GM12864 (cell line): ENCODE data around the gene DACH1.

Experiments used
- DNase-seq: peaks from one replicate; pipeline ENCODE4 v3.0.0-alpha.2; 2011; ENCODE audit warnings: low read depth
- H3K4me3 ChIP-seq: 2 replicates; pipeline ENCODE4 v1.5.1; 2011; ENCODE audit warnings: mild to moderate bottlenecking, low read depth, low read length, control low read depth
- TF ChIP-seq, protein P1 (sequence below): IDR thresholded peaks from 2 replicates; pipeline ENCODE4 v1.5.1; 2011; ENCODE audit warnings: low read depth, mild to moderate bottlenecking, moderate library complexity, low read length, control low read depth, inconsistent platforms; ENCODE audit errors: missing control alignments

The DACH1 gene

DNA sequence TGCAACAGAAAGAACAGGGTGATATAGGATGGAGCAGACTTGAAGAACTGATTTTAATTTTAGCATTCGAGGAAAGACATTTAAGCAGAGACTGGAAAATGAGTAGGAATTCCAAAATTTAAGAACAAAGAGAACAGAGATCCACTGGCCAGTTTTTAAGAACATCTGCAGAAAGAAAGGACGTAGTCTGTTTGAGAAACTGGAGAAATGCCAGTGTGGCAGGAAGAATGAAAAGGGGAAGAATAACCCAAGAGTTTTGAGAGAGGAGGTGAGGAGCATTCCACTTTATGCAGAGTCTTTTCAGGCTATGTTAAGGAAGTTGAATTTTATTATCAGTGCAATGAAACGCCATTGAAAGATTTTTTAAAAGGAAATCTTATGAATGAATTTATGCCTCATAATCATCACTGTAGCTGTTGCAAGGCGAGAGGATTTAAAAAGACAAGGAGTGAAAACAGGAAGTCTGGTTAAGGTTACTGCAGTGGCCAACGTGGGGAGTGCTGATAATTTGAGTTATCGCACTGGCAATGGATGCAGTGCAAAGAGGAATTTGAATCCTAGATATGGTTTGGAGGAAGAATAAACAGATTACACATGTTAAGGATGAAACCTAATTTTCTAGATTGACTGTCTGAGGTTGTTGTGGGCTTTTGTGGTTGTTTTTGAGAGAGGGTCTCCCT is 253.8 kb downstream of the DACH1 start:
- TF ChIP-seq, protein P1, sequence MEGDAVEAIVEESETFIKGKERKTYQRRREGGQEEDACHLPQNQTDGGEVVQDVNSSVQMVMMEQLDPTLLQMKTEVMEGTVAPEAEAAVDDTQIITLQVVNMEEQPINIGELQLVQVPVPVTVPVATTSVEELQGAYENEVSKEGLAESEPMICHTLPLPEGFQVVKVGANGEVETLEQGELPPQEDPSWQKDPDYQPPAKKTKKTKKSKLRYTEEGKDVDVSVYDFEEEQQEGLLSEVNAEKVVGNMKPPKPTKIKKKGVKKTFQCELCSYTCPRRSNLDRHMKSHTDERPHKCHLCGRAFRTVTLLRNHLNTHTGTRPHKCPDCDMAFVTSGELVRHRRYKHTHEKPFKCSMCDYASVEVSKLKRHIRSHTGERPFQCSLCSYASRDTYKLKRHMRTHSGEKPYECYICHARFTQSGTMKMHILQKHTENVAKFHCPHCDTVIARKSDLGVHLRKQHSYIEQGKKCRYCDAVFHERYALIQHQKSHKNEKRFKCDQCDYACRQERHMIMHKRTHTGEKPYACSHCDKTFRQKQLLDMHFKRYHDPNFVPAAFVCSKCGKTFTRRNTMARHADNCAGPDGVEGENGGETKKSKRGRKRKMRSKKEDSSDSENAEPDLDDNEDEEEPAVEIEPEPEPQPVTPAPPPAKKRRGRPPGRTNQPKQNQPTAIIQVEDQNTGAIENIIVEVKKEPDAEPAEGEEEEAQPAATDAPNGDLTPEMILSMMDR = no peak
- H3K4me3 ChIP-seq = no peak overlapping the region
- no peak for DNase-seq

- no peak overlapping the region for H3K4me3 ChIP-seq
- no peak for DNase-seq
- TF ChIP-seq, protein P1 = no peak
These were observed 255.7 kb downstream of the DACH1 start for GRCh38 chr13:71611292-71611691.

- DNase-seq = no peak
- H3K4me3 ChIP-seq = no peak overlapping the region
- TF ChIP-seq, protein P1 = no peak
These were observed 256.1 kb downstream of the DACH1 start for GRCh38 chr13:71610876-71611275.

- H3K4me3 ChIP-seq = no peak overlapping the region
- TF ChIP-seq, protein P1 = no peak
- DNase-seq = no peak
These were observed 257.7 kb downstream of the DACH1 start for GRCh38 chr13:71609271-71609670.

- no peak for DNase-seq
- TF ChIP-seq, protein P1 = no peak
These were observed 259.4 kb downstream of the DACH1 start for GRCh38 chr13:71607575-71607974.

DNA sequence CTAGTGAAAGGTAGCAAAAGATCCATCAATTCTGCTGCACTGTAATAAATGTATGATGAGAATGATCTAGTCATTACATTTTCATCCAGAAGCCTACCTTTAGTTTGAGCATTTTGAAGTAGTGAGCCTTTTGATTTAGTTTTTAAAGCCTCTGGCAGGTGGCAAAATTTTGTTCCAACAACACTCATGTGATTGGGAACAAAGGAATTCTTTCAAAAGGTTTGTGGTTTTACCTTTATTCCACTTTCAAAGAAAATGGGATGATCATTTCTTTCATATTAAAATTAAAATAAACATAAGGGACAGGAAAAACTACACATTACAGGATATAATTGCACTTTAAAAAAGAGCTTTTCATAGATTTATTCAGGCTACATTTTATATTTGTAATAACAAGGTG is 260.2 kb downstream of the DACH1 start:
- no peak overlapping the region for H3K4me3 ChIP-seq
- DNase-seq = no peak
- TF ChIP-seq, protein P1 = no peak

More at GRCh38 chr13:71607575-71607974, 259.4 kb downstream of the DACH1 start:
- H3K4me3 ChIP-seq = no peak overlapping the region

- no peak for DNase-seq
- TF ChIP-seq, protein P1 = no peak
- H3K4me3 ChIP-seq = no peak overlapping the region
These were observed 261.3 kb downstream of the DACH1 start for GRCh38 chr13:71605744-71606143.
